Measurements from ENCODE around the gene PDGFA.

Gene PDGFA

DNA sequence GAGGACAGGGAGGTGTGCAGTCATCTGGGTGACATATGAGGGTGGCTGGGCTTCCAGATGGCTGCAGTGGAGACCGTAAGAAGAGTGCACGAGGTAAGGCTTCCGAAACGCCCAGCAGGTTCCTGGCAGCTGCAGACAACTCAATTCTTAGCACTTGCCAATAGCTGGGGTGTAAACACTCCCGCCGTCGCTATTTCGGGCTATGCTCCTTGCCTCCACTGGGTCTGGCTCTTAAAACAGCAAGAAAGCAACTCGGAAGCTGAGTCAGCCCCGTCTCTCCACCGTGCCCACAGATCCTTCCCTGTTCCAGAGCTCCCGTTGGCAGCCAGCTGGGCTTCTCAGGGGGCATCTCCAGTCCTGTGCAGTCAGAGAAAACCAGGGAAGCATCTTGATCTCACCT is 6.1 kb upstream of the PDGFA start:
- ChIA-PET CTCF (no interaction called here), POLR2A (no interaction called here)
- no peak for DNase-seq (ENCODE audit: extremely low spot score)
- TF ChIP-seq, protein P1, sequence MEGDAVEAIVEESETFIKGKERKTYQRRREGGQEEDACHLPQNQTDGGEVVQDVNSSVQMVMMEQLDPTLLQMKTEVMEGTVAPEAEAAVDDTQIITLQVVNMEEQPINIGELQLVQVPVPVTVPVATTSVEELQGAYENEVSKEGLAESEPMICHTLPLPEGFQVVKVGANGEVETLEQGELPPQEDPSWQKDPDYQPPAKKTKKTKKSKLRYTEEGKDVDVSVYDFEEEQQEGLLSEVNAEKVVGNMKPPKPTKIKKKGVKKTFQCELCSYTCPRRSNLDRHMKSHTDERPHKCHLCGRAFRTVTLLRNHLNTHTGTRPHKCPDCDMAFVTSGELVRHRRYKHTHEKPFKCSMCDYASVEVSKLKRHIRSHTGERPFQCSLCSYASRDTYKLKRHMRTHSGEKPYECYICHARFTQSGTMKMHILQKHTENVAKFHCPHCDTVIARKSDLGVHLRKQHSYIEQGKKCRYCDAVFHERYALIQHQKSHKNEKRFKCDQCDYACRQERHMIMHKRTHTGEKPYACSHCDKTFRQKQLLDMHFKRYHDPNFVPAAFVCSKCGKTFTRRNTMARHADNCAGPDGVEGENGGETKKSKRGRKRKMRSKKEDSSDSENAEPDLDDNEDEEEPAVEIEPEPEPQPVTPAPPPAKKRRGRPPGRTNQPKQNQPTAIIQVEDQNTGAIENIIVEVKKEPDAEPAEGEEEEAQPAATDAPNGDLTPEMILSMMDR (IDR thresholded peaks at IDR 0.05; ENCODE audit: control extremely low read depth, extremely low read depth, low read depth, missing control alignments), result no peak

DNA sequence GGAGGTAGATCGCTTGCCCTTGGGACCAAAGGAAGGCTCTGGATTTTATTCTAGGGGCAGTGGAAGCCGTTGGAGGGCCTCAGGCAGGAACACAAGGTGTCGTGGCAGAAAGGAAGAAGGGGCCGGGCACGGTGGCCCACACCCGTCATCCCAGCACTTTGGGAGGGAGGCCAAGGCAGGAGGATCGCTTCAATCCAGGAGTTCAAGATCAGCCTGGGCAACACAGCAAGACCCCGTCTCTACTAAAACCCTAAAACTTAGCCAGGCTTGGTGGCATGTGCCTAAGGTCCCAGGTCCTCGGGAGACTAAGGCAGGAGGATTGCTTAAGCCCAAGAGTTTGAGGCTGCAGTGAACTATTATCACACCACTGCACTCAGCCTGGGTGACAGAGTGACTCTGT is 5.2 kb upstream of the PDGFA start:
- POLR2A ChIA-PET, result no interaction called here
- TF ChIP-seq, protein P1 (IDR thresholded peaks at IDR 0.05; ENCODE audit: control extremely low read depth, extremely low read depth, low read depth, missing control alignments), result no peak
- CTCF ChIA-PET, result interaction anchor here (1.4 kb wide), 1 partner anchor 10 kb away, joined by 3 read pairs; no protein-coding TSS in a partner anchor

GRCh38 chr7:523347-524336 is 4.0 kb upstream of the PDGFA start:
- no peak for DNase-seq (ENCODE audit: extremely low spot score)
- CTCF ChIA-PET, result interaction anchor here (1.4 kb wide), 1 partner anchor 11 kb away, joined by 3 read pairs; no protein-coding TSS in a partner anchor
- POLR2A ChIA-PET, result no interaction called here
- TF ChIP-seq, protein P1 (IDR thresholded peaks at IDR 0.05; ENCODE audit: control extremely low read depth, extremely low read depth, low read depth, missing control alignments), result no peak

More for the DNA sequence above, 5.2 kb upstream of the PDGFA start:
- DNase-seq (ENCODE audit: extremely low spot score), result no peak

DNA sequence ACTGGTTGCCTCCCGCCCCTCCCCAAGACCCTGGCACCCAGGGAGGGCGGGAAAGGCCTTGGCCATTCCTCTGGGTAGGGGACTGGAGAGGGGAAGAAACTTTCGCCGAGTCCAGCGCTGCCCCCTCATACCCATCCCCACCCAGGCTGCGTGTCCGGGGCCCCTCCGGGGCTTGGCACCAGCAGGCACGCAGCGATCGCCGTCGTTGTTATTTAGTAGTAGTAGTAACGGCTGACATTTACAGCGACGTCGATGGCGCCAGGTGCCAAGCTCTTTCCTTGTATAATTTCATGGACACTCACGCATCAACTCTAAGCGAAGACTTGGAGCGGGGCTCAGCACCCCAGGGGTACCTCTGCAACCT is 3.3 kb upstream of the PDGFA start:
- CTCF ChIA-PET, result no interaction called here
- no peak for DNase-seq (ENCODE audit: extremely low spot score)
- POLR2A ChIA-PET, result no interaction called here
- TF ChIP-seq, protein P1 (IDR thresholded peaks at IDR 0.05; ENCODE audit: control extremely low read depth, extremely low read depth, low read depth, missing control alignments), result no peak

DNA sequence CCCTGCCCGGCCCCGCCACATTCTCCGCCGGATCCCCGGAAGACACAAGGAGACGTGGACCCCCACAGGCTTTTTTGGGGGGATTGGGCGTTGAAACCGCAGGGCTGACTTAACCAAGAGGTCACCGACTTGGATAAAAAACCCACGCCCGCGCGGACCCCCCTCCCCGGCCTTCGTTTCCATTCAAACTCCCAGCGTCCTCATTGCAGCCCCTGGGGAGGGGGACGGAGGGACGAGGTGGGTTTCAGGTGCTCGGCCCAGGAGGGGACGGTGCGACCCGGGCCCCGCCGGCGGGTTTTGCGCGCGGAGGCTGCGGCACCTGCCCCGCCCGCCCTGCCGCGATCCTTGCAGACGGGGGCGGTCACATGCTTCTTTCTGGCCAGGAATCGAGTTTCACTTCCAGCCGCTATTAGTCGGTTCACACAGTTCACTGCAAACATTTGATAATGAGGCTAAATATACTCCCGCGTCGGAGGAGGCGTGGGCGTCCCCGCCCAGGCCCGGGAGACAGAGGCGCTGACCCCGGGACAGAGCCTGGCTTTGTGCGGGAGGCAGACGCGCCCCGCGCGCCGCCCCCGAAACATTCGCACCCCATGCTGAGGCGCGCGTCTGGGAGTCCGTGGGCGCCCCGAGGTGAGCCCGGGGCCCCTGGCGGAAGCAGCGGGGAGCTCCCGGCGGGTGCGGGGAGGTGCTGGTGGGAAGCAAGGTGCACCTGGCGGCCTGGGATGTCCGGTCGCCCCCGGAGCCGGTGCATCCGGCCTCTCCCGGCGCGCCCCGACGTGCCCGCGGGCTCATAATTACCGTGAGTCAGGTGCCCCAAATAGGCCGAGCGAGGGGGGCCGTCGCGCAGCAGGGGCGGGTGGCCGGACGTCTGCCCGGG is 2.7 kb upstream of the PDGFA start:
- ChIA-PET CTCF (no interaction called here), POLR2A (no interaction called here)
- TF ChIP-seq, protein P1 (IDR thresholded peaks at IDR 0.05; ENCODE audit: control extremely low read depth, extremely low read depth, low read depth, missing control alignments), result no peak
- peak; percentile 73 for DNase-seq (ENCODE audit: extremely low spot score)

Data from GM10248 (cell line).